GM12878 (cell line): Measurements from ENCODE around the gene ITM2A.

Source experiments
- CBX3 ChIP-seq: fragments of 200-600 bp; sonication (generic); IDR thresholded peaks from 2 replicates; pipeline ENCODE4 v1.6.1; 2016; ENCODE audit warnings: low read depth, borderline replicate concordance
- CTCF ChIP-seq, 3 experiments: IDR thresholded peaks in 2 of 3; conservative IDR thresholded peaks in 1 of 3; 2 replicates each; pipeline ENCODE4 v1.5.1; 2011; ENCODE audit warnings: low read depth in 3 of 3, low read length in 3 of 3, mild to moderate bottlenecking in 3 of 3, control low read depth in 2 of 3, moderate library complexity in 2 of 3, inconsistent platforms in 1 of 3, mixed read lengths in 1 of 3; ENCODE audit not compliant: control insufficient read depth in 2 of 3, insufficient read depth in 1 of 3; ENCODE audit errors: extremely low read depth in 1 of 3
- CUX1 ChIP-seq: IDR thresholded peaks from 2 replicates; pipeline ENCODE4 v1.6.1; 2012; ENCODE audit warnings: improper control_type of control experiment, low read depth, low read length; ENCODE audit not compliant: insufficient replicate concordance
- POLR2AphosphoS2 ChIP-seq: IDR thresholded peaks from 2 replicates; pipeline ENCODE4 v1.6.1; 2011; ENCODE audit warnings: low read depth, mild to moderate bottlenecking, low read length, improper control_type of control experiment, moderate library complexity
- POLR2AphosphoS5 ChIP-seq: IDR thresholded peaks from 2 replicates; pipeline ENCODE4 v1.6.1; 2011; ENCODE audit warnings: mild to moderate bottlenecking, low read length, inconsistent platforms
- RAD21 ChIP-seq: IDR thresholded peaks from 2 replicates; pipeline ENCODE4 v1.6.1; 2011; ENCODE audit warnings: mild to moderate bottlenecking, low read depth, low read length, moderate library complexity; ENCODE audit not compliant: insufficient read depth
- SREBF2 ChIP-seq: IDR thresholded peaks from 2 replicates; pipeline ENCODE4 v1.6.1; 2012; ENCODE audit warnings: mild to moderate bottlenecking, low read length
- SRF ChIP-seq, 2 experiments: IDR thresholded peaks; 2 replicates each; pipeline ENCODE4 v1.6.1; 2011; ENCODE audit warnings: low read depth in 2 of 2, low read length in 2 of 2, mild to moderate bottlenecking in 1 of 2, moderate library complexity in 1 of 2
- USF1 ChIP-seq: IDR thresholded peaks from 2 replicates; pipeline ENCODE4 v1.6.1; 2011; ENCODE audit warnings: borderline replicate concordance, low read depth, mild to moderate bottlenecking, moderate library complexity, mixed read lengths, low read length; ENCODE audit not compliant: insufficient read depth; ENCODE audit errors: extremely low read length
- USF2 ChIP-seq: IDR thresholded peaks from 2 replicates; pipeline ENCODE4 v1.6.1; 2011; ENCODE audit warnings: low read depth, low read length, improper control_type of control experiment, borderline replicate concordance
- ZNF24 ChIP-seq: fragments of 450-650 bp; IDR thresholded peaks from 2 replicates; pipeline ENCODE4 v1.6.1; 2017; ENCODE audit warnings: antibody characterized with exemption, mild to moderate bottlenecking
- ZNF274 ChIP-seq: IDR thresholded peaks from one replicate; pipeline ENCODE4 v1.8.0; 2011; ENCODE audit not compliant: insufficient read length, insufficient read depth

GRCh38 chrX:79367907-79368306 is 773 bp upstream of the ITM2A start:
- TF ChIP-seq POLR2AphosphoS2, result no peak
- TF ChIP-seq CTCF (IDR thresholded peaks at IDR 0.05 in 2 of 3, conservative IDR thresholded peaks at IDR 0.05 in 1 of 3; ENCODE audit: control insufficient read depth in 2 of 3, extremely low read depth in 1 of 3, insufficient read depth in 1 of 3, low read depth in 3 of 3, low read length in 3 of 3), result no peak
- TF ChIP-seq ZNF24, result no peak
- TF ChIP-seq CUX1, result no peak
- TF ChIP-seq SREBF2, result no peak
- TF ChIP-seq CBX3, result no peak
- no peak for TF ChIP-seq USF1
- no peak for TF ChIP-seq POLR2AphosphoS5
- TF ChIP-seq ZNF274, result no peak
- no peak for TF ChIP-seq SRF (IDR thresholded peaks at IDR 0.05; ENCODE audit: low read depth in 2 of 2, low read length in 2 of 2)
- TF ChIP-seq RAD21, result no peak
- TF ChIP-seq USF2, result no peak
